ENCODE measurements around the gene RALGAPB.

Gene RALGAPB

GRCh38 chr20:38445381-38445796, 27.3 kb upstream of the RALGAPB start:
- Histone ChIP-seq H3K27ac (no peak overlapping the region), H3K4me3 (no peak overlapping the region), H3K9me3 (no peaks in the 10 kb centered on the region), H3K27me3 (no peaks in the 10 kb centered on the region), H3K36me3 (peaks cover 0 to 22% (median 17%) of the 10 kb centered on the region in 3 donors), H3K4me1 (peaks cover 0 to 24% (median 10%) of the 10 kb centered on the region in 4 donors)
- no peak for TF ChIP-seq CTCF (IDR thresholded peaks at IDR 0.05)
- intact Hi-C loops (cut with DNase I; ENCODE audit: low total_unique reads) = no loop called here
- DNase-seq = no peak

DNA sequence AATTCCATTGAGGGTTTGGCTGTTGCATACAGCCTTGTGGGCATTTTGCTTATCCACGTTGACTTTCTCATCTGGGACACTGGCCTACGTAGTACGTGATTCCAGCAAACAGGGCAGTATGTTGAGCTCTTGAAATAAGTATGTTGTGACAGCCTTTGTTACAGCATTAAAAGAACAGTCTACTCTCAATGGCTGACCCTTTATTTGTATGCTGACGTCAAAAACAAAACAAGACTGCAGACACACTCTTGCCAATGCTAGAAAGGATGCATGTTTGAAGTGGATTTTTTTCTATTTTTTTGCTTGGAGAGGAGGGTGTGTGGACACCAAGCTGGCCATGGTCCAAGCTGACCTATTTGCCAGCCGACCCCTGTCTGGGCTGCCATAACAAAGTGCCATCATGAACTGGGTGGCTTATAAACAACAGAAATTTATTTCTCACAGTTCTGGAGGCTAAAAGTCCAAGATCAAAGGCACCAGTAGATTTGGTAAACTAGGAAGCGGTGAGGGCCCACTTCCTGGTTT, 26.7 kb upstream of the RALGAPB start:
- peak overlapping the region in 1 of 2 donors; percentile 88 for H3K27ac ChIP-seq
- H3K9me3 ChIP-seq = no peaks in the 10 kb centered on the region
- H3K4me1 ChIP-seq = peaks cover 0 to 24% (median 10%) of the 10 kb centered on the region in 4 donors
- no peak for DNase-seq
- TF ChIP-seq CTCF (IDR thresholded peaks at IDR 0.05) = no peak
- H3K27me3 ChIP-seq = no peaks in the 10 kb centered on the region
- H3K4me3 ChIP-seq = peak overlapping the region; percentile 75 to 87
- intact Hi-C loops (cut with DNase I; ENCODE audit: low total_unique reads) = no loop called here
- peaks cover 0 to 27% (median 23%) of the 10 kb centered on the region in 3 donors for H3K36me3 ChIP-seq

- H3K36me3 ChIP-seq = peaks cover 0 to 34% (median 23%) of the 10 kb centered on the region in 3 donors
- peaks cover 0 to 24% (median 10%) of the 10 kb centered on the region in 4 donors for H3K4me1 ChIP-seq
- intact Hi-C loops (cut with DNase I; ENCODE audit: low total_unique reads) = no loop called here
- H3K27ac ChIP-seq = peak overlapping the region; percentile 86 to 88
- DNase-seq = peak; percentile 84 to 94
- peak overlapping the region; percentile 75 to 87 for H3K4me3 ChIP-seq
- no peaks in the 10 kb centered on the region for H3K9me3 ChIP-seq
- no peaks in the 10 kb centered on the region for H3K27me3 ChIP-seq
- TF ChIP-seq CTCF (IDR thresholded peaks at IDR 0.05) = peak; percentile 97
Observed at GRCh38 chr20:38446441-38447209, 26.0 kb upstream of the RALGAPB start.

GRCh38 chr20:38447251-38447661, 25.4 kb upstream of the RALGAPB start:
- no peak for DNase-seq
- Histone ChIP-seq H3K4me1 (peaks cover 0 to 24% (median 10%) of the 10 kb centered on the region in 4 donors), H3K36me3 (peaks cover 0 to 38% (median 23%) of the 10 kb centered on the region in 3 donors), H3K27ac (peak overlapping the region; percentile 86 to 88), H3K9me3 (no peaks in the 10 kb centered on the region), H3K4me3 (peak overlapping the region; percentile 75 to 87), H3K27me3 (no peaks in the 10 kb centered on the region)
- intact Hi-C loops (cut with DNase I; ENCODE audit: low total_unique reads) = no loop called here
- TF ChIP-seq CTCF (IDR thresholded peaks at IDR 0.05) = no peak

DNA sequence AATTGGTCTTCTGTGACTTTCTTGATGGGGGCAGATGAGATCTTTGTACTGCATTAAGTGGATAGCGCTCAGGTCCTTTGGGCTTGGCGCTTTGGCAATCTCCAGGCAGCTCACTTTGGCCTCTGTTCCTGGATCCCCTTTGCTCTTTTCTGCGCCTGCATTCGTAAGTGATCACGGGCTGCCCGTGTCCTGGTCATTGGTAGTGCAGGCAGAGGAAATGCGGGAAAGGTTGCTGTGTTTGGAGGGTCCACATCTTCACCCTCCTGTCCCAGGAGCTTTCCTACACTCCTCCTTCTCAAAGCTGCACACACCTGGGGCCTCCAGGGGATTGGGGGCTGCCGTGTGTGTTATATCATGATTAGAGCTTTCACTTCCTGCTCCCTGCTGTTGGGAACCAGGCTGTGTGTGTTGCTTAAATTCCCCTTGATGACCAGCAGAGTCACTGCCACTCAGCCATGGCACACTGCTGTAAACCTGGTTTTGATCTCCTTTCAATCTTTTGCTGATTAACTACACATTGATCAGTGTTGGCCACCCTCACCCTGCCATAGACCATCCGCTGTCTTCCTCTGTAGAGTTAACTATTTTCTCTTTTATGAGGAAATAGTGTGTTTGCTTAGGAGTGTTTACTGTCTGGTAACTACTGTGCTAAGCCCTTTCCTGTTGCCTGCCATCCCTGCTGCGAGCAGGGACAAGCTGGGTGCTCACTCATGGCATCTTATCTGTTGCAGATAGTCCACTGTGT, 24.5 kb upstream of the RALGAPB start:
- intact Hi-C loops (cut with DNase I; ENCODE audit: low total_unique reads) = no loop called here
- TF ChIP-seq CTCF (IDR thresholded peaks at IDR 0.05) = no peak
- peaks cover 0 to 38% (median 23%) of the 10 kb centered on the region in 3 donors for H3K36me3 ChIP-seq
- H3K9me3 ChIP-seq = no peaks in the 10 kb centered on the region
- no peak overlapping the region for H3K27ac ChIP-seq
- H3K4me1 ChIP-seq = peaks cover 0 to 24% (median 10%) of the 10 kb centered on the region in 4 donors
- H3K27me3 ChIP-seq = no peaks in the 10 kb centered on the region
- DNase-seq = no peak
- no peak overlapping the region for H3K4me3 ChIP-seq
